Right atrium auricular region (tissue), 2 donors: ENCODE results near the gene MYO15B. TPM values are rescaled to one million over a fixed set of nuclear protein-coding genes. Genes with fewer than 3 reads are reported as not detected.

Source experiments
- DNase-seq: peaks from one replicate; pipeline ENCODE4 v3.0.0-alpha.2; 2019; ENCODE audit warnings: low spot score
- H3K27ac ChIP-seq, 2 donors: fragments of 200-600 bp; sonication (generic); 1 replicate in 1 of 2; 2 replicates in 1 of 2; pipeline ENCODE4 v1.5.1; 2016 to 2019
- H3K27me3 ChIP-seq, 2 donors: fragments of 200-600 bp; sonication (generic); one replicate each; pipeline versions ENCODE4 v1.5.1 to v1.6.0; 2017 to 2019
- H3K36me3 ChIP-seq: fragments of 200-600 bp; sonication (generic); one replicate; pipeline ENCODE4 v1.5.1; 2016
- H3K4me1 ChIP-seq, 2 donors: fragments of 200-600 bp; sonication (generic); one replicate each; pipeline versions ENCODE4 v1.5.1 to v1.6.0; 2017 to 2019
- H3K4me3 ChIP-seq, 2 donors: fragments of 200-600 bp; sonication (generic); 1 replicate in 1 of 2; 2 replicates in 1 of 2; pipeline ENCODE4 v1.5.1; 2017 to 2019; ENCODE audit warnings: mild to moderate bottlenecking in 1 of 2, moderate library complexity in 1 of 2
- H3K9me3 ChIP-seq, 2 donors: fragments of 200-600 bp; sonication (generic); one replicate each; pipeline ENCODE4 v1.5.1; 2019
- CTCF ChIP-seq, 2 donors: fragments of 200-600 bp; sonication (generic); IDR thresholded peaks; one replicate each; pipeline ENCODE4 v1.5.1; 2019; ENCODE audit warnings: antibody characterized with exemption in 2 of 2
- total RNA-seq, 2 donors: library from RNA; depleted of rRNA; stranded (reverse); fragments of >200 nt; gene quantifications; one replicate each; pipeline ENCODE4 v1.1.0, GENCODE V29; 2016

MYO15B gene
- total RNA-seq, 2 donors from 2014 or later: 29.3 to 34.3 TPM

DNA sequence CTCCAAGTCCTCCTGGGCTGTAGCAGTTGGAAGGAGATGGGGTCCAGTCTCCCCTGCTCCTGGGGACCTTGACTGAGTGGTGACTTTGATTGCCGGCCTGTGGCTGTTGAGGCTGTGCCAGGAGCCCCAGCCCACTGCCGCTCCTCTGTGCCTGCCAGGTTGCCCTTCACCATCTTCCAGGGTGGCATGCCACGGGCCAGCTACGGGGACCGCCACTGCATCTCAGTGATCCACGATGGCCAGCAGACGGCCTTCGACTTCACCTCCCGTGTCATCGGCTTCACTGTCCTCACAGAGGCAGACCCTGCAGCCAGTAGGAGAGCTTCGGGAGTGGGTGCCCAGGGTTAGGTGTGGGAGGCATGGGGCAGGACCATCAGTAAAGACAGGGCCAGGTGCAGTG lies 23.4 kb upstream of the MYO15B start:
- no peak for DNase-seq
- peaks cover 20% of the 10 kb centered on the region for H3K36me3 ChIP-seq
- H3K4me3 ChIP-seq: no peak overlapping the region
- TF ChIP-seq CTCF (IDR thresholded peaks at IDR 0.05): no peak
- H3K27ac ChIP-seq: no peak overlapping the region
- no peaks in the 10 kb centered on the region for H3K27me3 ChIP-seq
- H3K9me3 ChIP-seq: no peaks in the 10 kb centered on the region
- no peaks in the 10 kb centered on the region for H3K4me1 ChIP-seq

- Histone ChIP-seq H3K36me3 (peaks cover 20% of the 10 kb centered on the region), H3K9me3 (no peaks in the 10 kb centered on the region), H3K4me1 (no peaks in the 10 kb centered on the region), H3K4me3 (no peak overlapping the region), H3K27ac (no peak overlapping the region), H3K27me3 (no peaks in the 10 kb centered on the region)
- TF ChIP-seq CTCF (IDR thresholded peaks at IDR 0.05): no peak
- DNase-seq: no peak
Observed at GRCh38 chr17:75565066-75565465, 22.5 kb upstream of the MYO15B start.

DNA sequence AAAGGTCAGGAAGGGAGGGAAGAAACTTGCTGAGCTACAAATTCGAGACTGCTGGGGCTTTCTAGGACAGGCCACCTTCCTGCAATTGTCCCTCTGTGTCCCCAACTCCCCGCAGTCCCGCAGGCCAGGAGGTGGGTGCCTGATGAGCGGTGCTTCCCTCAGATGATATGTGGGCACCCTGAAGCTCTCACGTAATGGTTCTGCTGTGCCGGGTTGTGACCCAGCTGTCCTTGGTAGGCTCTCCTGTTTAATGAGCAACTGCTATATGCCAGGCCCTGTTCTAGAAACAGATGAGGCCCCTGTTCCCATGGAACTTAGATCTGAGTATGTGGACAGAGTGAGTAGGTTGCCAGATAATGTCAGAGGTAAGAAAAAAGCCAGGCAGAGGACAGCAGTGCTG lies 22.0 kb upstream of the MYO15B start:
- TF ChIP-seq CTCF (IDR thresholded peaks at IDR 0.05): no peak
- no peak overlapping the region for H3K27ac ChIP-seq
- no peak for DNase-seq
- H3K9me3 ChIP-seq: no peaks in the 10 kb centered on the region
- H3K36me3 ChIP-seq: peaks cover 20% of the 10 kb centered on the region
- no peaks in the 10 kb centered on the region for H3K27me3 ChIP-seq
- H3K4me1 ChIP-seq: no peaks in the 10 kb centered on the region
- H3K4me3 ChIP-seq: no peak overlapping the region

- Histone ChIP-seq H3K27me3 (no peaks in the 10 kb centered on the region), H3K4me1 (no peaks in the 10 kb centered on the region), H3K27ac (no peak overlapping the region), H3K9me3 (no peaks in the 10 kb centered on the region), H3K4me3 (no peak overlapping the region), H3K36me3 (peaks cover 20% of the 10 kb centered on the region)
- DNase-seq: no peak
- TF ChIP-seq CTCF (IDR thresholded peaks at IDR 0.05): no peak
Observed at GRCh38 chr17:75566416-75566815, 21.2 kb upstream of the MYO15B start.

DNA sequence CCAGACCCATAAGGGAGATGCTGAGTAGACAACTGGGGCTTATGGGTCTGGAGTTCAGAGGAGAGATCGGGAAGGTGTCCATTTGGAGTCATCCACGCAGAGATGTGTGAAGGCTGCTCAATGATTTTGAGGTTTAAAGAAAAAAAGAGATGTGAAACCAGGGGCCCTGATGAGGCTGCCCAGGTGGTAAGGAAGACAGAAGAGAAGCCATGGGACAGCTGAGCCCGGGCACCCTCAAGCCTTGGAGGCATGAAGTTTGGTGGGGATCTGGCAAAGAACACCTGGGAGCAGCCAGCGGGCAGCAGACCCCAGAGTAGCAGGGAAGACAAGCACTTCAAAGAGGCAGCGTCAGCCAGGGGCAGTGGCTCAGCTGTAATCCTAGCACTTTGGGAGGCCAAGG lies 20.8 kb upstream of the MYO15B start:
- Histone ChIP-seq H3K9me3 (no peaks in the 10 kb centered on the region), H3K27ac (no peak overlapping the region), H3K4me1 (no peaks in the 10 kb centered on the region), H3K4me3 (no peak overlapping the region), H3K36me3 (peaks cover 20% of the 10 kb centered on the region), H3K27me3 (no peaks in the 10 kb centered on the region)
- TF ChIP-seq CTCF (IDR thresholded peaks at IDR 0.05): no peak
- DNase-seq: no peak

DNA sequence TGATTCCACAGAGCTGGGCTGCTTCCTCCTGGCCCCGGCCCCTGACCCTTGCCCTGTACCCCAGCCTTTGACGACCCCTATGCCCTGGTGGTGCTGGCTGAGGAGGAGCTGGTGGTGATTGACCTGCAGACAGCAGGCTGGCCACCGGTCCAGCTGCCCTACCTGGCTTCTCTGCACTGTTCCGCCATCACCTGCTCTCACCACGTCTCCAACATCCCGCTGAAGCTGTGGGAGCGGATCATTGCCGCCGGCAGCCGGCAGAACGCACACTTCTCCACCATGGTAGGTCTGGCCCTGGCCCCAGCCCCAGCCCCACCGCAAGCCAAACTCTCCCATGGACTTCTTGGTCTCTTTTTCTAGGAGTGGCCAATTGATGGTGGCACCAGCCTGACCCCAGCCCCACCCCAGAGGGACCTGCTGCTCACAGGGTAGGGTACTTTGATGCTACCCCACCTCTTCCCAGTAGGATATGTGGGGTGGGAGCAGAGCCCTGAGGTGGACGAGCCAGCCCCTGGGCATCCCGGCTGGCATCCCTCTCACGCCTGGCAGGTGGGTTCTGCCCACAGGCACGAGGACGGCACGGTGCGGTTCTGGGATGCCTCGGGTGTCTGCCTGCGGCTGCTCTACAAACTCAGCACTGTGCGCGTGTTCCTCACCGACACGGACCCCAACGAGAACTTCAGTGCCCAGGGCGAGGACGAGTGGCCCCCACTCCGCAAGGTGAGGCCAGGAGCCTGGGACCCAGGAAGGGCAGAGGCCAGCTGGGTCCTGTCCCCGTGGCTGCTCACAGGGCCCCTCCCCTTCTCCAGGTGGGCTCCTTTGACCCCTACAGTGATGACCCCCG lies 19.0 kb upstream of the MYO15B start:
- H3K36me3 ChIP-seq: peaks cover 12% of the 10 kb centered on the region
- no peak overlapping the region for H3K4me3 ChIP-seq
- H3K9me3 ChIP-seq: no peaks in the 10 kb centered on the region
- TF ChIP-seq CTCF (IDR thresholded peaks at IDR 0.05): no peak
- H3K4me1 ChIP-seq: no peaks in the 10 kb centered on the region
- H3K27me3 ChIP-seq: no peaks in the 10 kb centered on the region
- H3K27ac ChIP-seq: no peak overlapping the region
- no peak for DNase-seq
